A172 (cell line): ENCODE results near the gene CDCA7. TPM values are rescaled to one million over a fixed set of nuclear protein-coding genes. Genes with fewer than 3 reads are reported as not detected.
"Not testable (repeated sequence)": the region's sequence is repeated elsewhere in the genome, so short reads cannot be mapped to it uniquely, and the experiment has no call there.

Experiments used
- DNase-seq: peaks from one replicate; pipeline ENCODE4 v3.0.0-alpha.2; 2015; ENCODE audit warnings: low spot score
- total RNA-seq: library from RNA; depleted of rRNA; stranded (reverse); fragments of >200 nt; shearing (Covaris generic); gene quantifications from 2 replicates; pipeline ENCODE4 v1.2.3, GENCODE V29; 2014

The CDCA7 gene
- total RNA-seq, 1 experiment from 2014 or later: 11.4 TPM

GRCh38 chr2:173358616-173359015 is 3.9 kb downstream of the CDCA7 start:
- no peak for DNase-seq

GRCh38 chr2:173359231-173359630 is 4.6 kb downstream of the CDCA7 start:
- DNase-seq: peak; percentile 89

- no peak for DNase-seq
Observed at GRCh38 chr2:173370198-173370597, 15.5 kb downstream of the CDCA7 start.

GRCh38 chr2:173371023-173371422 is 16.4 kb downstream of the CDCA7 start:
- DNase-seq: no peak

DNA sequence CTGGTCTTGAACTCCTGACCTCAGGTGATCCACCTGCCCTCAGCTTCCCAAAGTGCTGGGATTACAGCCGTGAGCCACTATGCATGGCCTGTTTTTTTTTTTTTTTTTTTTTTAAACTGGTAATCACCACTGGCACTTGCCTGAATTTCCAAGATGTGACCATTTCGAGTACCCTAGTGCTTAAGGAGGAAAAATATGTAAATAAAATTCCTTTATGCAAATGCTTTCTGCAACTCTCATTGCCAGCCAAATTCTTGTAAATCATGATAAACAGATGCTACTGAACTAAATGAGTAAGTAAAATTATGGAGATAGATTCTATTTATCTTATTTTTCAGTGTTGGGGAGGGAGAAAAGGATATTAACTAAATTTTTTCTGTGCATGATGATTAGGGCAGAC is 18.6 kb downstream of the CDCA7 start:
- no peak for DNase-seq

- no peak for DNase-seq
Observed at GRCh38 chr2:173374634-173375033, 20.0 kb downstream of the CDCA7 start.

DNA sequence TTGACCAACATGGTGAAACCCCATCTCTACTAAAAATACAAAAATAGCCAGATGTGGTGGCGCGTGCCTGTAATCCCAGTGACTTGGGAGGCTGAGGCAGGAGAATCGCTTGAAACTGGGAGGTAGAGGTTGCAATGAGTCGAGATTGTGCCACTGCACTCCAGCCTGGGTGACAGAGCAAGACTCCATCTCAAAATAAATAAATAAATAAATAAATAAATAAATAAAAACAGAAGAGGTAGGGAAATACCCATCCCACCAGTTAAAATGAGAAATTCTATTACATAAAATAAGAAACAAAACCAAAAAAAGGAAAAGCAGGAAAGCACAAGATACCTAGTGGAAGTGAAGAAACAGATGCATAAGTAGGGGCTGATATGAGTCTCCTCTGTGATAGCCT is 30.9 kb downstream of the CDCA7 start:
- DNase-seq: not testable (repeated sequence)

DNA sequence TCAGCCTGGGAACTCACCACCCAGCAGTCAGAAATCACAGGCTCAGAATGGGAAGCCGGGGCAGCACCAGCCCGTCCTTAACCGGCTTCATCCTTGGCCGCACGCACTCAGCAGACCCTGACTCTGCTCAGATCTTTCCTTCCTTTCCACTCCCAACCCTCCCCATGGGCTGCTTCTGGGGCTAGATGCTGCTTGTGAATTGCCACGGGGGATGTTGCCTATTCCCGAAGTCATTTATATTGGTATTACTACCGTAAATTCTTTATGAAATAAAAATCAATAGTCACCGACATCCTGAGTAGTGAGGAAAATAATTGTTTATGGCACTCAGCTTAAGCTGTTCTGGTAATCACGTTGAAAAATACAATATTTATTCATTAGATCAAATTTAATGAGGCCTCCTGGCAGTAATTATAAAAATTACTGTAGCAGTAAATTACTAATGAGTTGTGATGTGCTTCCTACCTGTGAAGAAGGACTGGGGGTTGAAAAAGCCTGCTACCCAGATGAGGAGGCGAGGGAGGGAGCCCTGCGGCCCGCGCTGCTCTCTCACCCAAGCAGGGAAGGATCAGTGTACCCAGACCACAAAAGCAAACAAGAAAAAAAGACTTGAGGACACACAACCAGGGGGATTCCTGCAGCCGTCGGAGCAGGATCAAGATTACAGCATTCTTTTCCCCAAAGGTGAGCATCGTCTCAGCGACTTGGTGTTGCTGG is 31.5 kb downstream of the CDCA7 start:
- no peak for DNase-seq

DNA sequence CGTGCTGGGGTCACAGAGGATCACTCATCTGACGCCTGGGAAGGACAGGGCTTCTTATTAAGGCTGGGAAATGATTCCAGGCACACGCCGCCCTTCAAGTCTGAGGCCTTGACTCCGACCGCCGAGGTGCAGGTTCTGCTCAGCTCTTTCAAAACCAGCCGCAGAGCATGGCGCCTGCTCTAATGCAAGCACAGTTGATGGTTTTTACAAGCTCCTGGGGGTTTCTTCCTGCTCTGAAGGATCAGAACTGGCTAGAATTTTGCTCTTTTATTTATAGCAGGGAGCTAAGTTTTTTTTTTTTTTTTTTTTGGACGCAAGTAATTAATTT is 32.0 kb downstream of the CDCA7 start:
- no peak for DNase-seq

DNA sequence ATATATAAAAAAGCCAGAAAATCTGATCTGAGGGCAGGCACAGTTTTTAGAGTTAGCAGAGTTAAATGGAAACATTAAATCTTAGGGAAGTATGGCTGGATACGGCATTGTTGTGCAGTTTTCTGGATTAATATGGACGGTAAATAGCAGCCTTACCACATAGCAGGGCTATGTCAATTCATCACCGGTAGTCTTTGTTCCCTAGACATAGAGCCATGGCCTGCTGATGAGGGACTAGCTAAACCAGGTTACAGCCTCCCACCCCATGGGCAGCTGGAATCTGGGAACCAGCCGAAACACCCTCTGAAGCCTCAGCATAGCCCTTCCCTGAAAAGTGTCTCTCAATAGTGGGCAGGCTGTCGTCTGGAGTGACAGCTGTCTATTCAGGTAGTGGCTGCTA is 32.4 kb downstream of the CDCA7 start:
- DNase-seq: no peak

DNA sequence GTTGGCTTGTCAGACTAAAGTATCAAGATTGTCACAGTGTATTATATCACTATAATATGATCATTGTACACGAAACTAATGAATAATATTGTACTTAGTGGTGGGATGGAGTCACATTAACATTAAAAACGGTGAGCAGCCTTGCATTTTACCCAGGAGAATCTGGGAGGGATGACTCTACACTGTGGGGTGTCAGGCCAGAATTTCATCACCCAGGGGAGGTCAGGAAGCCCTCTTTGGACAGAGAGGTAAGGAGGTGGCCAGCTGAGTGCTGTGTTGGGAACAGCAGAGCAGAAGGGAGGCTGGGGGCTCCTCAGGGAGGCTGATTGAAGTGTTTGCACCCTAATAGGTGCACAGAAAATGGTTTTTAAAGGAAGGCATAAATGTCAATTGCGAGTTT is 33.0 kb downstream of the CDCA7 start:
- no peak for DNase-seq

DNA sequence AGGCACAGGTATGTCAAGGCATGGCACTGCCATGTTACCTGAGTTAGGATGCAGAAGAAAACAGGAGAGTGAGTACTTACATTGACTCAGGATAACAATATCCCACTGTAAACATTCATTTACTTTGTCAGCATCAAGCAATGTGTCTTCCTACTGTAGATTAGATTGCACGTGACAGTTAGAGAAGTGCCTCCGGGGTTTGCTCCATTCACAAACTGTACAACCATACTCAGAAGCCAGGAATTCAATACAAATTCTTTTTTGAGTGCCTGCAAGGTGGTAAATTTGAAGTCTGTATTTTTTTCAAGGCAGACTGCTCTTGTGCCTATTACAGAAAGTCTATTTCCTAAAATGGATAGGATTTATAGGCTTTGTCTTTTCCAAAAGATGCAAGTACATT is 34.1 kb downstream of the CDCA7 start:
- DNase-seq: no peak

GRCh38 chr2:173390036-173390435 is 35.4 kb downstream of the CDCA7 start:
- DNase-seq: no peak

GRCh38 chr2:173392731-173393130 is 38.1 kb downstream of the CDCA7 start:
- DNase-seq: no peak

- DNase-seq: no peak
Observed at GRCh38 chr2:173393186-173393585, 38.5 kb downstream of the CDCA7 start.

DNA sequence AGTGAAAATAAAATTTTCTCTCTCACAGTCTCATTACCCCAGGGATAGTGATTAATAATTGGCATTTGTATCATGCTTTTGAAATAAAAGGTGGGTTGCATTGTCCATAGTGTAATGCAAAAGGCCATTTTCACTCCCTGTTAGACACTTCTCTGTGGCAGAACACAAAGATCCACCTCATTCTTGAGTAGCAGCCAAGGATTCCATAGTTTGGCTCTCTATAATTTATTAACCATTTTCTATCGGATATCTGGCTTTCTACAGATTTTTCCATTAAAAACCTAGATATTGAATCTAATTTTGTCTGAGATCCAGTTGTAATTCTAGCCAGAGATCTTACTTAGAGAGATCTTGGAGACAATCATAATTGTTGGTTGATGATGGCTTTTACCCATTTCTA is 39.0 kb downstream of the CDCA7 start:
- no peak for DNase-seq

DNA sequence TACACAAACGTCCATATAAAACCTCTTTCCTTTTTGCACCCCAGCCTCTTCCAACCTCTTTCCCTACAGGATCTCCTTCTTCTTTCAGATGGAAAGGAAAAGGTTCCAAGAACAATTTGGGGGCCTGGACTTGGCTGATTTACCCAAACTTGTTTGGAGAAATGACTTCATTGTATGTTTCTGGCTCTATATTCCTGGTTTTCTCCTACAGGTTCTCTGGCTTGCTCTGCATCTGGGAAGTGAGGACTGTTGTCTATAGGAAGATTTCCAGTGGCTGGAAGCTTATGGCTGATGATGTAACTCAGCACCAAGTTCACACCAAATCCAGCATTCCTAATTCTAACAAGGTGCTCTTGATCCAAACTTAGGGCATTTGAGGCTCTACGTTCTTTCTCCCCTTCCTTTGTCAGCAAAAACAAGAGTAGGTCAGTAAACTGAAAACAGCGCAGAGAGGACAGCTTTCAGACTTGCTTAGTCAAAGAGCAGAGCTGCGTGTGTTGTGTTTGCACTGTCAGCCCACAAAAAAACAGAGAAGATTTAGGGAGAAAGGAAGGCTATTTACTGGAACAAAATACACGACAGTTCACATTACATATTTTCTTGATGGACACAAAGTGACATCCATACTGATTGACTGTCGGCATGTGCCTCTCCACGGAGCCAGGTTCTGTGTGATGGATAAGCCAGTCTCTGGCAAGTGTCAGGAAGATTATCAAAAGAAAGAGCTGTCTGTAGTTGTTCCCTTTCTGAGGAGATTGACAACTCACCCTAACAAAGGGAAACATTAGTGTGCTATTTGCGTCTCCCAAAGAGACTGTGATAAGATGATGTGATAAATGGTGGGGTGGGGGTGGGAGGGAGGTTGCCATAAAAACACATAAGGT is 39.7 kb downstream of the CDCA7 start:
- DNase-seq: no peak

DNA sequence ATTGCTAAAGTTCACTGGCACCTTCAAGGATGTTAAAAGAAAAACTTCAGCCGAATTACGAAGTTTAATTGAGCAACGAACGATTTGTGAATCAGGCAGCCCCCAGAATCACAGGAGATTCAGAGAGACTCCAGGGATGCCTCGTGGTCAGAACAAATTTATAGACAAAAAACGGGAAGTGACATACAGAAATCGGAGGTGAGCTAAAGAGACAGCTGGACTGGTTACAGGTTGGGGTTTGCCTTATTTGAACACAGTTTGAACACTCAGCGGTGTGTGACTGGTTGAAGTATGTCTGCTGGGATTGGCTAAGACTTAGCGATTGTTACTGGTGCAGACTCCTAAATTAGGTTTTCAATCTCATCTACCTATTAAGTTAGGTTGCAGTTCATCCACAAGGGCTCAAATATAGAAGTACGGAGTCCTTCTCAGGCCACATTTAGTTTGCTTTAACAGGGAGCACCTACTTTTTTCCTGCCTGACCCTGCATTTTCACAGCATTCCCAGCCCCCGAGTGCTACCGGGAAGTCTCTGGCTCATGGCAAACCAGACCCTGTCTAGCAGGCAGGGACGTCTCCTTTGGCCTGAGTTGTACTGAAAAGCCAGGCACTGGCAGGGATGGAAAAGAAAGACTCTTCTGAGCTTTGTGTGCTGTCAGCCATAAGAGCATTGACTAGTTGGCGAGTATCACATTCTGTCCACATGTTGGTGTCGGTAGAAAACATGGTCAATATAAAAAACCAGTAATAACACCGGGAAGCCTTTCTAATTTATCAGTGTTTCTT is 41.1 kb downstream of the CDCA7 start:
- no peak for DNase-seq

DNA sequence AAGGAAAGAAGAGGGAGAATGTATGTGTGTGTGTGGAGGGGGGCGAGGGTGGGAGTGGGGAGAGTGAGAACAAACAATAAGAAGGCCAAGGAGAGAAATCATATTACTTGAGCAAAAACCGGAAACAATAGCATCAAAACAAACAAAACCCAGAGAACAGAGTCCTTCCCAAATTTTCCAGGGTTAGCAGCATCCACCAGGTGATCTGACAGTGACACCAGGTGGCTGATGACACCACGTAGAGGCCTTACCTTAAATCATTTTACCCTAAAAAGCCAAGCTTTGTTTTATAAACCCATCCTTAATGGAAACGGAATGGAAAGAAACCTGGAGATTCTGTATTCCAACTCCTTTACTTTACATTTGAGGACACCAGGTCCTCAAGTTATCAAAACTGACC is 42.9 kb downstream of the CDCA7 start:
- DNase-seq: no peak

DNA sequence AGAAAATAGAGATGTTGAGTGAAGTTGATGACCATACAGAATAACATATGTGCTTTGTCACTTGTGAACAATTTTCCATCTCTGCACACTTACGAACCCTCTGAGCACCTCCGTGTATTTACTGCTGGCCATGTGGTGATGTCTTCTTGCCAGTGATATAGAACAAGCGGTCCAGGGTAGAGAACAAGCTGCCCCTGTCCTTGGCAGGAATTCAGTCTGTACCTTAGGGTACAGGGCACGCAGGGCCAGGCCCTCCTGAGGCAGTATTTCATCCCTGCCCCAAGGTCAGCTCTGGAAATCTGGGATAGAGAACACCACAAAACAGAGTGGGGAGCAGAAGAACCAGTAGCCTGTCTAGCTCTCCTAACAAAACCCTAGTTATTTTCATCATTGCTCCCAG is 44.6 kb downstream of the CDCA7 start:
- no peak for DNase-seq

DNA sequence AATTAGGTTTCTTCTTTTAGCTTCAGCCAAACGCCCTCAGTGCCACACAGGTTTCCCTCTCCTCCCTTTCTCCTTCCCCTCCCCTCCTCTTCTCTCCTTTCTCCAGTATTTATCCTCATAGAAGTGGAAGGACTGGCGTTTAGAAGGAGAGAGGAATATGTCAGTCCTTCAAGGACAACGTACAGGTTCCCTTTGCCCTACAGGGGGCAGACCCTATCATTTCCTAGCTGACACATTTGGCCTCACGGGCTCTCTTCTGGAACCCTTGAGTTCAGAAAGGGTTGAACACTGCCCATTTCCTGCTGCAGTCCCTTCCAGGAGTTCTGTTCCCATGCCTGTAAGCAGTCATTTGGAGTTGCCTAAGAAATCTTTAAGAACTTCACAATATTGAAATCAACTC is 46.1 kb downstream of the CDCA7 start:
- no peak for DNase-seq

DNA sequence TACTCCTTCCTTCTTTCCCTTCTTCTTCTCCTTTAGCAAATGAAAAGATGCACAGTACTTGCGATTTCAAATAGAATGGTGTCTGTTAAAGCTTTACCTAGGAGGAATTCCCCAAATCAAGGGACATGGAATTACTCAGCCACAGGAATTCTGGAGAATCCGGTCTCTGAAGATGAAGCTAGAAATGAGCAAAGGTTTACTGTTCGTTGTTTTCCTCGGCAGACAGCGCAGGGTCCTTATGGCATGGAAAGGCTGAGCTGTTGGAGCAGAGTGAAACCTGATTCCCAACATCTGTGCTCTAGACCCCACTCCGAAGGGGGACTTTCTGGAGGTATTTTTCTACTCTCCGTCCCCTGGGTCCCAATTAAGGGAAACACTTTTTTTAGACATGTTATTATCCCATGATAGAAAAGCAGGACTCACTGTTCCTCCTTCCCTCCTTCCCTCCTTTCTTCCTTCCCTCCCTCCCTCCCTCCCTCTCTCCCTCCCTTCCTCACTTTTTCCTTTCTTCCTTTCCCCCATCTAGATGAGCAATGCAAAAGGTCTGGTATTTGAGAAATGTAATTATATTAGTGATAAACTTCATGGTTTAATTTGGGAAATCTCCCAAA is 47.1 kb downstream of the CDCA7 start:
- peak; percentile 11 for DNase-seq
